Esophagus muscularis mucosa (tissue), 4 donors: ENCODE measurements around the gene SIPA1L3.

ENCODE experiments used
- EP300 ChIP-seq: sonication (generic); formaldehyde crosslinking; IDR thresholded peaks from one replicate; pipeline ENCODE4 v1.6.1; 2017; ENCODE audit warnings: antibody characterized with exemption
- POLR2A ChIP-seq: fragments of 450-650 bp; IDR thresholded peaks from one replicate; pipeline ENCODE4 v1.6.1; 2017; ENCODE audit warnings: antibody characterized with exemption, moderate library complexity, mild to moderate bottlenecking, low read depth
- TF ChIP-seq, protein P1 (sequence below), 3 experiments: fragments of 200-600 bp in 2 of 3; fragments of 450-650 bp in 1 of 3; sonication (generic) in 2 of 3; IDR thresholded peaks; one replicate each; pipeline ENCODE4 v1.5.1; 2017 to 2019; ENCODE audit warnings: antibody characterized with exemption in 3 of 3, mild to moderate bottlenecking in 2 of 3, moderate library complexity in 1 of 3

DNA sequence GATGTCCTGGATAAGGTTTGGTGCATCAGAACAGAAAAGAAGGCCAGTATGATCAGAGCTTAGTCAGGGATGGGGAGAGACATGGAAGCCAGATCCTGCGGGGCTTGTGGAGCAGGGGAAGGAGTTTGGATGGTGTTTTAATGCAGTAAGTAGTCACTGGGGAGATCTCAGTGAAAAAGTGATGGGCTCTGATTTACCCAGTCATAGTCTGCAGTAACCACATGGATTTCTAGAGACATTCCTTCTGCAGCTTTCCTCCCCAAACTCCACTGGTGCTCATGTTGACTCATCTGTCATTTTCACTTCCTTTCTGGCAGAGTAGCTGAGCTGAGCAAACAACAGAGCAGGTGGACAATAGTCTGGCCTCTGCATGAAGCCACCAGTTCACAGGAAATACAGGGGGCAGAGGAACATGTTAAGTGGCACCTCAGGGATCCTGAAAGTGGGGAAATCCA lies 172.9 kb downstream of the SIPA1L3 start:
- TF ChIP-seq EP300 (no peak), POLR2A (no peak)
- TF ChIP-seq, protein P1, sequence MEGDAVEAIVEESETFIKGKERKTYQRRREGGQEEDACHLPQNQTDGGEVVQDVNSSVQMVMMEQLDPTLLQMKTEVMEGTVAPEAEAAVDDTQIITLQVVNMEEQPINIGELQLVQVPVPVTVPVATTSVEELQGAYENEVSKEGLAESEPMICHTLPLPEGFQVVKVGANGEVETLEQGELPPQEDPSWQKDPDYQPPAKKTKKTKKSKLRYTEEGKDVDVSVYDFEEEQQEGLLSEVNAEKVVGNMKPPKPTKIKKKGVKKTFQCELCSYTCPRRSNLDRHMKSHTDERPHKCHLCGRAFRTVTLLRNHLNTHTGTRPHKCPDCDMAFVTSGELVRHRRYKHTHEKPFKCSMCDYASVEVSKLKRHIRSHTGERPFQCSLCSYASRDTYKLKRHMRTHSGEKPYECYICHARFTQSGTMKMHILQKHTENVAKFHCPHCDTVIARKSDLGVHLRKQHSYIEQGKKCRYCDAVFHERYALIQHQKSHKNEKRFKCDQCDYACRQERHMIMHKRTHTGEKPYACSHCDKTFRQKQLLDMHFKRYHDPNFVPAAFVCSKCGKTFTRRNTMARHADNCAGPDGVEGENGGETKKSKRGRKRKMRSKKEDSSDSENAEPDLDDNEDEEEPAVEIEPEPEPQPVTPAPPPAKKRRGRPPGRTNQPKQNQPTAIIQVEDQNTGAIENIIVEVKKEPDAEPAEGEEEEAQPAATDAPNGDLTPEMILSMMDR (IDR thresholded peaks at IDR 0.05), result no peak
